ENCODE results near the gene MGAT4C.
"Not testable (repeated sequence)": the region's sequence is repeated elsewhere in the genome, so short reads cannot be mapped to it uniquely, and the experiment has no call there.

Gene MGAT4C

DNA sequence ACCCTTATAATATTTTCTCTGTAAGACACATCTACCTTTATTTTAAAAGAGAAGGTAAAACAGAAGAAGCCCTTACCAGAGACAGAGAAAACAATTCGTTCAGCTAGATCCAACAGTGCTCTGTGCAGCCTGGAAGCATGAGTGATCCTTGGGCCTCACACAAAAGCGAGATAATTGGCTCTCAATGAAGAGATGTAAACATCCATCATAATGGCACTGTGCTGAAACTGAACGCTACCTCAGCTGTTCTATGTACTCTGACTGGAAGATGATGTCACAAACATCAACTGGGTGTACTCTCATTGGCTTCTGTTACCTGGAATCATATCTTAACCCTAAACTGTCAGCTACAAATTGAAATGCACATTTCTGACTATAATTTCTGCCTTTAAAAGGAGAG, at the start of gene MGAT4C:
Gene MGAT4C (minus strand): TSS at position 229 of the 400 bp plus-strand sequence.
- DNase-seq (ENCODE audit: extremely low read depth, low read depth) = no peak
- TF ChIP-seq, protein P1, sequence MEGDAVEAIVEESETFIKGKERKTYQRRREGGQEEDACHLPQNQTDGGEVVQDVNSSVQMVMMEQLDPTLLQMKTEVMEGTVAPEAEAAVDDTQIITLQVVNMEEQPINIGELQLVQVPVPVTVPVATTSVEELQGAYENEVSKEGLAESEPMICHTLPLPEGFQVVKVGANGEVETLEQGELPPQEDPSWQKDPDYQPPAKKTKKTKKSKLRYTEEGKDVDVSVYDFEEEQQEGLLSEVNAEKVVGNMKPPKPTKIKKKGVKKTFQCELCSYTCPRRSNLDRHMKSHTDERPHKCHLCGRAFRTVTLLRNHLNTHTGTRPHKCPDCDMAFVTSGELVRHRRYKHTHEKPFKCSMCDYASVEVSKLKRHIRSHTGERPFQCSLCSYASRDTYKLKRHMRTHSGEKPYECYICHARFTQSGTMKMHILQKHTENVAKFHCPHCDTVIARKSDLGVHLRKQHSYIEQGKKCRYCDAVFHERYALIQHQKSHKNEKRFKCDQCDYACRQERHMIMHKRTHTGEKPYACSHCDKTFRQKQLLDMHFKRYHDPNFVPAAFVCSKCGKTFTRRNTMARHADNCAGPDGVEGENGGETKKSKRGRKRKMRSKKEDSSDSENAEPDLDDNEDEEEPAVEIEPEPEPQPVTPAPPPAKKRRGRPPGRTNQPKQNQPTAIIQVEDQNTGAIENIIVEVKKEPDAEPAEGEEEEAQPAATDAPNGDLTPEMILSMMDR (IDR thresholded peaks at IDR 0.05; ENCODE audit: low read depth, low read length) = no peak

DNA sequence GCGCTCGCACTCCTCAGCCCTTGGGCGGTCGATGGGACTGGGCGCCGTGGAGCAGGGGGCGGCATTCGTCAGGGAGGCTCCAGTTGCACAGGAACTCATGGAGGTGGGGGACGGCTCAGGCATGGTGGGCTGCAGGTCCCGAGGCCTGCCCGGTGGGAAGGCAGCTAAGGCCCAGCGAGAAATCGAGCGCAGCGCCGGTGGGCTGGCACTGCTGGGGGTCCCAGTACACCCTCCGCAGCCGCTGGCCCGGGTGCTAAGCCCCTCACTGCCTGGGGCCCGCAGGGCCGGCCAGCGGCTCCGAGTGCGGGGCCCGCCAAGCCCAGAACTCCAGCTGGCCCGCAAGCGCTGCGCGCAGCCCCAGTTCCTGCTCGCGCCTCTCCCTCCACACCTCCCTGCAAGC, 40.2 kb upstream of the MGAT4C start:
- DNase-seq (ENCODE audit: extremely low read depth, low read depth) = not testable (repeated sequence)

DNA sequence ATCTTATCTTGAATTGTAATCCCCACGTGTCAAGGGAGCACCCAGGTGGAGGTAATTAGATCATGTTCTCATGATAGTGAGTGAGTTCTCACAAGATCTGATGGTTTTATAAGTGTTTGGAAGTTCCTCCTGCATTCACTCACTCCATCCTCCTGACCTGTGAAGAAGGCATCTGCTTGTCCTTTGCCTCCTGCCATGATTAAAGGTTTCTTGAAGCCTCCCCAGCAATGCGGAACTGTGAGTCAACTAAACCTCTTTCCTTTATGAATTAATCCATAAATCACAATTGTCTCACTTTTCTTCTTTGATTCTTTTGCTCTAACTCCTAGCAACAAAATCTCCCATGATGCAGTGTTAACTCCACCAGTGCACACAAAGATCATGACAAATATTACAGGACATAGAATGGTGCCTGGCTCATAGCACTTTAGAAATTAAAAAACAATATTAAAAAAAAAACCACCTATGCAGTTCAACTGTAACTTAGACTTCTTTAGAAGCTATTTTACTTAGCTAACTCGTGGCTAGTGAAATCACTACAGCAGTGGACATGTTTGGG, 37.6 kb upstream of the MGAT4C start:
- TF ChIP-seq, protein P1 (IDR thresholded peaks at IDR 0.05; ENCODE audit: low read depth, low read length) = no peak
- DNase-seq (ENCODE audit: extremely low read depth, low read depth) = no peak

DNA sequence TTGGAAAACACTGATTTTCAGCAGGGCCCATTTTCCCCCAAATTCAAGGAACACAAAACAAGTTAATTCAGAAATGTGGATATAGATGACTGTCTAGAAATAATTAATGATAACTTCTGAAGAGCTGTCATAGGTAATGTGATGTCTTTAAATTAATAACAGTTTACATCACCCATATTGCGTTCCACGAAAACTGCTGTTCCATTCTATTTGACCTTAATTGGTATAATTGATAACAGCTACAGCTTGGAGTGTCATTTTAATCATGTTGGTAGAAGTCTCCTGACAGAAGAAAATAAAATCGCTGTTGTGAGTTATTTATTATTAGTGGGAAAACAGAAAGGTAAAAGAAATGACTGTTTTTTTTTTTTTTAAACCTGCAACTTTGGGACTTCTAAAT, 36.3 kb upstream of the MGAT4C start:
- TF ChIP-seq, protein P1 (IDR thresholded peaks at IDR 0.05; ENCODE audit: low read depth, low read length) = no peak
- DNase-seq (ENCODE audit: extremely low read depth, low read depth) = no peak

DNA sequence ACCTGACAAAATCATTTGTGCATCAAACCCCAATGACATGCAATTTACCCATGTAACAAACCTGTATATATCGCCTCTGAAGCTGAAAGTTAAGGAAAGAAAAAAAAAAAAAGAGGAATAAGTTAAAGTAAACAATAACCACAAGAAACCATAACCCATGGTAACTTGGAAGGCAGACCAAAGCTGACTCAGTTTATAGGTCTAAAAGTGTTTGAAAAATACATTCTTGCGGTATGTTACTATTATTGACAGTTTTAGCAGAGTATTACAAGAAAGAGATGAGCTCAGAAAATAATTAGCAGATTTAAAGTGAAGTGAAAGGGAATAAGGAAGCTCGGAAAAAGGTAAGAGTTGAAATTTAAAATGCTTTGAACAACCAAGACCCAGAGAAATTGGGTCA, 34.4 kb upstream of the MGAT4C start:
- TF ChIP-seq, protein P1 (IDR thresholded peaks at IDR 0.05; ENCODE audit: low read depth, low read length) = no peak
- DNase-seq (ENCODE audit: extremely low read depth, low read depth) = no peak

DNA sequence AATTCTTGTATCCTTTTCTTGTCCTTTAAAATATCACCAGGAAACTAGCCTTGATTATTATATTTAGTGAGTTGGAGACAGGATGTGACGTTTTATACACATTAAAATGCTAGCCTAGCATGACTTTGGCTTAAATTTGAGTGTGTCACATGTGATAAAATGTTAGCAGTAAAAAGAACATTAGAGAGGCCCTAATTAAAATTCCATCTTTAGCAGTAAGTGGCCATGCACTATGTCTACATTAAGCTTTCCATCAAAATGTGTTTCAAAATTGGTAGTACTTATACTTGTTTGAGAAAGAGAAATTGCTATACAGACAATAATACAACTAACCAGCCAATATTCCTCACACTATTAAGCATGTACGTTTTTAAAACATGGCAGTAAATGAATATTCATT, 29.9 kb upstream of the MGAT4C start:
- no peak for DNase-seq (ENCODE audit: extremely low read depth, low read depth)
- TF ChIP-seq, protein P1 (IDR thresholded peaks at IDR 0.05; ENCODE audit: low read depth, low read length) = no peak

DNA sequence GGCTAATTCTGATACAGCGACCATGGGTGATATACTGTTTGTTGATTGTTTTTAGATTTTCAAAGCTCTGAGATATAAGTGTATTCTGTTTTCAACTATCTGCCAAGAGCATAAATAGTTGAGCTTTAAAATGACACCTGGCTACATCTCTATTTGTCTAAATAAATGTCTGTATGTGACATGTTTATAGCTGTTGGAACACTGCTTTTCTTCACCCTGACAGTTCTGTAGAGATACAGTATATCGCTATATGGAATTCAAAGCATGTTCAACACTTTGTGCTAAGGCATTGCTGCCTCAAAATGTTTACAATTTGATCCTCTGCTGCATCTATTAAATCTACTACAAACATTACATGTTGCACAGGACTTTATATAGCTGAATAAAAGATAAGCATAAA, 27.4 kb upstream of the MGAT4C start:
- no peak for DNase-seq (ENCODE audit: extremely low read depth, low read depth)
- TF ChIP-seq, protein P1 (IDR thresholded peaks at IDR 0.05; ENCODE audit: low read depth, low read length) = no peak

DNA sequence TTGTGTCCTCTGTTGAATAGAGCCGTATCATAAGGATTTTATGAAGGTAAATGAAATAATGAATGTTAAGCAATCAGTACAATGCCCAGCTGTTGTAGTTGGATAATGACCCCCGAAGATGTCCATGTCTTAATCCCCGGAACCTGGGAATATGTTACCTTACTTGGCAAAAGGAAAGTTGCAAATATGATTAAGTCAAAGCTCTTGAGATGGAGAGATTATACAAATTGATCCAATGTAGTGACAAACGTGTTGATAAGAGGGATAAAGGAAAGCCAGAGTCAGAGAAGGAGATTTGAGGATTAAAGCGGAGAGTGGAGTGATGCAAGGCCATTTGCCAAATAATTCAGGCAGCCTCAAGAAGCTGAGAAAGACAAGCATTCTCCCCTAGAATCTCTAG, 19.2 kb upstream of the MGAT4C start:
- no peak for DNase-seq (ENCODE audit: extremely low read depth, low read depth)
- TF ChIP-seq, protein P1 (IDR thresholded peaks at IDR 0.05; ENCODE audit: low read depth, low read length) = no peak

All from AG09319 (cell line).